CD14-positive monocyte (primary cell): ENCODE measurements around the gene RNF141. TPM values are rescaled to one million over a fixed set of nuclear protein-coding genes. Genes with fewer than 3 reads are reported as not detected.

ENCODE experiments used
- DNase-seq, 3 donors: peaks; one replicate each; pipeline ENCODE4 v3.0.0-alpha.2; 2011 to 2022
- H2AFZ ChIP-seq: 2 replicates; pipeline ENCODE4 v1.6.0; 2012; ENCODE audit warnings: mild to moderate bottlenecking, low read depth, low read length, inconsistent platforms; ENCODE audit not compliant: insufficient read depth, poor library complexity, severe bottlenecking
- H3K27ac ChIP-seq, 2 donors: 1 replicate in 1 of 2; 2 replicates in 1 of 2; pipeline ENCODE4 v1.5.1; 2012 to 2013; ENCODE audit warnings: low read length in 2 of 2, control low read depth in 1 of 2, inconsistent platforms in 1 of 2, low read depth in 1 of 2, mild to moderate bottlenecking in 1 of 2
- H3K27me3 ChIP-seq, 2 donors: one replicate each; pipeline versions ENCODE4 v1.6.0 to v1.6.1; 2011 to 2013; ENCODE audit warnings: low read length in 2 of 2; ENCODE audit not compliant: control insufficient read depth in 2 of 2, insufficient read depth in 2 of 2
- H3K36me3 ChIP-seq, 2 donors: replicated peaks in 1 of 2; 1 replicate in 1 of 2; 2 replicates in 1 of 2; pipeline versions ENCODE4 v1.5.1 to v1.6.1; 2012 to 2013; ENCODE audit warnings: low read length in 2 of 2, control low read depth in 1 of 2, inconsistent platforms in 1 of 2, mild to moderate bottlenecking in 1 of 2; ENCODE audit not compliant: insufficient read depth in 2 of 2, control insufficient read depth in 1 of 2
- H3K4me1 ChIP-seq, 2 donors: 1 replicate in 1 of 2; 2 replicates in 1 of 2; pipeline versions ENCODE4 v1.5.1 to v1.6.1; 2012 to 2013; ENCODE audit warnings: low read length in 2 of 2, control low read depth in 1 of 2, inconsistent platforms in 1 of 2, mild to moderate bottlenecking in 1 of 2, moderate library complexity in 1 of 2; ENCODE audit not compliant: insufficient read depth in 2 of 2, control insufficient read depth in 1 of 2
- H3K4me2 ChIP-seq: replicated peaks from 2 replicates; pipeline ENCODE3; 2012; ENCODE audit warnings: low read length, moderate library complexity, mild to moderate bottlenecking; ENCODE audit not compliant: poor library complexity, severe bottlenecking; ENCODE audit errors: extremely low read depth
- H3K4me3 ChIP-seq, 3 experiments: fragments of 200-600 bp in 1 of 3; sonication (generic) in 1 of 3; replicated peaks in 1 of 3; 1 replicate in 2 of 3; 2 replicates in 1 of 3; pipeline ENCODE4 v1.5.1; 2011 to 2013; ENCODE audit warnings: low read length in 3 of 3, mild to moderate bottlenecking in 3 of 3, control low read depth in 2 of 3, low read depth in 2 of 3, inconsistent platforms in 1 of 3, moderate library complexity in 1 of 3
- H3K79me2 ChIP-seq: 2 replicates; pipeline ENCODE4 v1.6.0; 2012; ENCODE audit warnings: mild to moderate bottlenecking, control low read depth, inconsistent platforms, low read length, moderate library complexity; ENCODE audit not compliant: insufficient read depth
- H3K9ac ChIP-seq: 2 replicates; pipeline ENCODE4 v1.6.0; 2017; ENCODE audit warnings: low read length, mild to moderate bottlenecking; ENCODE audit not compliant: insufficient read depth, poor library complexity, severe bottlenecking
- H3K9me3 ChIP-seq, 2 donors: replicated peaks in 1 of 2; 1 replicate in 1 of 2; 2 replicates in 1 of 2; pipeline versions ENCODE4 v1.5.1 to v1.6.1; 2012 to 2013; ENCODE audit warnings: low read length in 2 of 2, control low read depth in 1 of 2; ENCODE audit not compliant: control insufficient read depth in 1 of 2, insufficient read depth in 1 of 2
- H4K20me1 ChIP-seq: 2 replicates; pipeline ENCODE4 v1.6.0; 2012; ENCODE audit warnings: mild to moderate bottlenecking, low read length, control low read depth, moderate library complexity; ENCODE audit not compliant: insufficient read depth
- H3K27ac Mint-ChIP-seq, 7 donors: one replicate each; pipeline ENCODE4 v1.8.0; 2020; ENCODE audit warnings: mild to moderate bottlenecking in 7 of 7, mixed read lengths in 7 of 7, moderate library complexity in 6 of 7, inconsistent platforms in 2 of 7
- H3K27me3 Mint-ChIP-seq, 3 donors: one replicate each; pipeline ENCODE4 v1.8.0; 2021 to 2022; ENCODE audit warnings: low read depth in 3 of 3, mild to moderate bottlenecking in 3 of 3, mixed read lengths in 3 of 3, moderate library complexity in 3 of 3, inconsistent platforms in 1 of 3
- H3K36me3 Mint-ChIP-seq, 2 donors: one replicate each; pipeline ENCODE4 v1.8.0; 2020; ENCODE audit warnings: mixed read lengths in 2 of 2, inconsistent platforms in 1 of 2, mild to moderate bottlenecking in 1 of 2
- H3K4me1 Mint-ChIP-seq: one replicate; pipeline ENCODE4 v1.8.0; 2020; ENCODE audit warnings: mild to moderate bottlenecking, mixed read lengths
- H3K4me3 Mint-ChIP-seq, 2 donors: one replicate each; pipeline ENCODE4 v1.8.0; 2020; ENCODE audit warnings: mild to moderate bottlenecking in 2 of 2, mixed read lengths in 2 of 2, moderate library complexity in 1 of 2
- H3K9me3 Mint-ChIP-seq, 7 donors: one replicate each; pipeline ENCODE4 v1.8.0; 2020 to 2022; ENCODE audit warnings: mixed read lengths in 7 of 7, mild to moderate bottlenecking in 6 of 7, moderate library complexity in 6 of 7, inconsistent platforms in 2 of 7
- CTCF ChIP-seq: fragments of 200-600 bp; IDR thresholded peaks from one replicate; pipeline ENCODE4 v1.8.0; 2022; ENCODE audit warnings: antibody characterized with exemption, mild to moderate bottlenecking
- WGBS: methylation state at CpG from one replicate; pipeline ENCODE4 v1.1.5; 2013; ENCODE audit warnings: missing lambda C conversion rate; ENCODE audit not compliant: insufficient coverage; 5-methylcytosine and 5-hydroxymethylcytosine counted together
- intact Hi-C, 2 donors: fragments of 100-400 bp; cut with micrococcal nuclease; formaldehyde crosslinking; loops; one replicate each; pipeline versions ENCODE4 v1.15.0 to v1.15.1; 2023
- polyA plus RNA-seq, 3 donors: library from polyadenylated mRNA; depleted of rRNA in 1 of 3; unstranded in 2 of 3; stranded (reverse) in 1 of 3; fragments of 300-500 nt in 2 of 3; fragments of >200 nt in 1 of 3; fragmentation: Illumina TruSeq in 2 of 3; gene quantifications; 1 replicate in 2 of 3; 2 replicates in 1 of 3; pipeline ENCODE4 v1.2.3, GENCODE V29; 2012 to 2021

RNF141 gene
- polyA plus RNA-seq, 3 donors = 19.7 to 114 (median 98.3) TPM

GRCh38 chr11:10503221-10503620, 37.8 kb downstream of the RNF141 start:
- Histone ChIP-seq H2AFZ (no peak overlapping the region), H3K79me2 (peaks cover 7% of the 10 kb centered on the region), H3K27ac (peak overlapping the region; percentile 84 to 97), H4K20me1 (no peaks in the 10 kb centered on the region), H3K4me3 (peak overlapping the region in 1 of 3 experiments; percentile 50), H3K9ac (peak overlapping the region; percentile 60), H3K9me3 (no peaks in the 10 kb centered on the region), H3K36me3 (peaks cover 32 to 46% of the 10 kb centered on the region in 2 donors), H3K27me3 (no peaks in the 10 kb centered on the region), H3K4me1 (peaks cover 59 to 66% of the 10 kb centered on the region in 2 donors), H3K4me2 (peak overlapping the region; percentile 56)
- no peak for TF ChIP-seq CTCF
- Mint-ChIP-seq H3K27me3 (peaks cover 0 to 3% (median 0%) of the 10 kb centered on the region in 3 donors), H3K4me1 (peaks cover 50% of the 10 kb centered on the region), H3K36me3 (peaks cover 54 to 72% of the 10 kb centered on the region in 2 donors), H3K27ac (peak overlapping the region; percentile 96 to 98 (median 97)), H3K9me3 (no peaks in the 10 kb centered on the region), H3K4me3 (peak overlapping the region in 1 of 2 donors; percentile 76)
- WGBS = 0% methylated on average over 1 of the region's 2 CpGs
- peak; percentile 84 to 93 (median 91) for DNase-seq
- intact Hi-C loops = loop anchor here in 1 of 2 donors (5.0 to 10.0 kb wide), 2 partner anchors 46 to 232 kb away; partner anchors contain the start of gene AMPD3

DNA sequence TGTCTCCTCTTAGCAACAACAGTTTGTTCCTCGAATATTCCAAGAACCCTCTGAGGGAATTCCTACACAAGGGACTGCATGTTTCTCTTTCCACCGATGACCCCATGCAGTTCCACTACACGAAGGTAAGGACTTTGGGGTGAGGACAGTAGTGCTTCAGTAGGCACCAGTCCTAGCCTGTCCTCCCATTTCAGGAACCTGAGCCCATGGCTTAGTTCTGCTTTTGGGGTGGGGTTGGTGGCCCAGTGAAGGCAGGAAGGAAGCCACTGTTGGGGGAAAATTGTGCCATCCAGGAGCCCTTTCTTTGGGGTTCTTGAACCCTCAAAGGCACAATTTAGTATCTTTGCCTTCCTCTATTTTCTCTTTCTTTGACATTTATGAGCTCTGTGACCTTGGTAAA, 38.2 kb downstream of the RNF141 start:
- peak overlapping the region; percentile 56 for H3K4me2 ChIP-seq
- H3K4me3 Mint-ChIP-seq = peak overlapping the region in 1 of 2 donors; percentile 76
- intact Hi-C loops = loop anchor here in 1 of 2 donors (5.0 to 10.0 kb wide), 2 partner anchors 45 to 232 kb away; partner anchors contain the start of gene AMPD3

More for the DNA sequence above, 38.2 kb downstream of the RNF141 start:
- Histone ChIP-seq H3K4me1 (peaks cover 59 to 66% of the 10 kb centered on the region in 2 donors), H3K36me3 (peaks cover 37 to 50% of the 10 kb centered on the region in 2 donors), H2AFZ (peak overlapping the region; percentile 9), H3K4me3 (peak overlapping the region in 1 of 3 experiments; percentile 50), H3K79me2 (peaks cover 9% of the 10 kb centered on the region), H3K27me3 (no peaks in the 10 kb centered on the region), H3K9ac (peak overlapping the region; percentile 60), H4K20me1 (no peaks in the 10 kb centered on the region), H3K27ac (peak overlapping the region; percentile 84 to 97), H3K9me3 (no peaks in the 10 kb centered on the region)
- Mint-ChIP-seq H3K9me3 (no peaks in the 10 kb centered on the region), H3K27me3 (peaks cover 0 to 3% (median 0%) of the 10 kb centered on the region in 3 donors), H3K36me3 (peaks cover 58 to 77% of the 10 kb centered on the region in 2 donors), H3K4me1 (peaks cover 50% of the 10 kb centered on the region), H3K27ac (peak overlapping the region; percentile 96 to 98 (median 97))
- no peak for TF ChIP-seq CTCF
- DNase-seq = peak; percentile 78 to 86 (median 82)
- WGBS = no CpG with 5 or more reads among the region's 3 CpGs
